Coronary artery (tissue), 2 donors: Measurements from ENCODE around the gene LARP1.

ENCODE experiments used
- DNase-seq: peaks from one replicate; pipeline ENCODE4 v3.0.0-alpha.2; 2017; ENCODE audit warnings: low spot score
- H3K27ac ChIP-seq, 2 donors: fragments of 200-600 bp; sonication (generic); one replicate each; pipeline ENCODE4 v1.5.1; 2016 to 2019
- H3K4me3 ChIP-seq: fragments of 200-600 bp; sonication (generic); 2 replicates; pipeline ENCODE4 v1.5.1; 2016; ENCODE audit warnings: mild to moderate bottlenecking, moderate library complexity
- CTCF ChIP-seq: fragments of 200-600 bp; sonication (generic); IDR thresholded peaks from one replicate; pipeline ENCODE4 v1.5.1; 2019; ENCODE audit warnings: antibody characterized with exemption

The LARP1 gene

GRCh38 chr5:154836225-154836624, 81.0 kb downstream of the LARP1 start:
- DNase-seq: no peak
- TF ChIP-seq CTCF: no peak
- peak overlapping the region; percentile 80 to 89 for H3K27ac ChIP-seq
- H3K4me3 ChIP-seq: no peak overlapping the region

GRCh38 chr5:154837009-154837901, 82.1 kb downstream of the LARP1 start:
- no peak overlapping the region for H3K4me3 ChIP-seq
- peak overlapping the region in 1 of 2 donors; percentile 89 for H3K27ac ChIP-seq
- DNase-seq: no peak
- TF ChIP-seq CTCF: no peak

- DNase-seq: no peak
- H3K27ac ChIP-seq: peak overlapping the region in 1 of 2 donors; percentile 40
- no peak overlapping the region for H3K4me3 ChIP-seq
- no peak for TF ChIP-seq CTCF
Measured at GRCh38 chr5:154840435-154841272, 85.5 kb downstream of the LARP1 start.

GRCh38 chr5:154841273-154841661, 86.1 kb downstream of the LARP1 start:
- DNase-seq: no peak
- Histone ChIP-seq H3K4me3 (no peak overlapping the region), H3K27ac (peak overlapping the region in 1 of 2 donors; percentile 40)
- no peak for TF ChIP-seq CTCF

- Histone ChIP-seq H3K27ac (no peak overlapping the region), H3K4me3 (no peak overlapping the region)
Measured at GRCh38 chr5:154842689-154843530, 87.7 kb downstream of the LARP1 start.

More at GRCh38 chr5:154842689-154843530, 87.7 kb downstream of the LARP1 start:
- DNase-seq: peak; percentile 7
- TF ChIP-seq CTCF: no peak
